ENCODE data around the gene NF1. TPM values are rescaled to one million over a fixed set of nuclear protein-coding genes. Genes with fewer than 3 reads are reported as not detected.

Gene NF1
- total and polyA plus RNA-seq, 2 of the 13 experiments (the other 11 are each of a cell fraction or from before 2014, with no cell fraction given): 21.5 to 26.5 TPM

DNA sequence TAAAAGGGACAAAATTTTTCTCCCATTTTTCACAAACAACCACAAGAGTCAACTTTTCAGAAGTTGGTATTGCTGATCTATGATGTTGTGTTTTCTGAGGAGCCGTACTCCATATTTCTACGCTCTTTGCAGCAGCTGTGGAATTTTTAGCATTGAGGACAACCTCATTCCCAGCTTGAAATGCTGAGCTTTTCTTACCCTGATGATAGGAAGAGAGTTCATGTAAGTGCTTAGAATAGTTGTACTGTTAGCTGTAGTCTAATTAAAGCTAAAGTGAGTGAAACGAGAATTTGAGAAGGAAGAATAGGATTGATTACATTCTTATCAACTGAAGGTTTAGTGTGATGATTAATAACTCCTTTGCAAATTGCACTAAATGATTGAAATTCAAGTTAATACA, 72.3 kb downstream of the NF1 start (continued):
- no peak for TF ChIP-seq CAMTA2 (CRISPR knock-in tag; IDR thresholded peaks at IDR 0.05; ENCODE audit: borderline replicate concordance)
- TF ChIP-seq EEA1 (CRISPR knock-in tag; IDR thresholded peaks at IDR 0.05; ENCODE audit: borderline replicate concordance): no peak
- no peak for TF ChIP-seq GATAD1 (CRISPR knock-in tag; IDR thresholded peaks at IDR 0.05)

DNA sequence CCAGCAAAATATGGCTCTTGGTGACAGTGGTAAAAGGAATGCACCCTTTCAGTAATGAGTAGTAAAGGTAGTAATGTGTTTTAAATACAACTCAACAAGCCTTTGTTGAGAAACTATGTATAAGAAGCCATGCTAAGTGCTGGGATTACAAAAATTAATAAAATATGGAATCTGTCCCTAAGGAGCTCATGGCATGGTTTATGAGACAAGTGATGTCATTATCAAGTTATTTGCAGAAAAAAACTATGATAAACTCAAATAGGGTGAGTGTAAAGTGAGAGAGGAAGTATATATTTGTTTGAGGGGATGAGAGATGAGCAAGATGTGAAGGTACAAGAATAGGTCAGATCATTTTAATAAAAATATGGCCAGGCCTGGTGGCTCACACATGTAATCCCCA, 76.9 kb downstream of the NF1 start:
- DNase-seq (ENCODE audit: low spot score) (no peak), ATAC-seq (no peak), FAIRE-seq (no peak)
- Histone ChIP-seq H3K36me3 (replicated peaks in 1 of 2; ENCODE audit: control insufficient read depth in 1 of 2, insufficient read depth in 2 of 2, low read length in 2 of 2) (no peaks in the 10 kb centered on the region; a peak in 1 of 5 replicates), H4K20me1 (ENCODE audit: insufficient read depth, low read length) (no peaks in the 10 kb centered on the region), H3K27ac (ENCODE audit: extremely low read length, insufficient read depth, low read length) (no peak overlapping the region), H3K4me3 (replicated peaks in 1 of 3; ENCODE audit: insufficient read depth in 1 of 3, low read depth in 2 of 3, low read length in 3 of 3) (no peak overlapping the region), H2AFZ (ENCODE audit: low read length) (no peak overlapping the region), H3K27me3 (ENCODE audit: control insufficient read depth in 1 of 2, insufficient read depth in 2 of 2, low read length in 2 of 2) (no peaks in the 10 kb centered on the region), H3K9ac (ENCODE audit: insufficient read depth, low read depth, low read length) (no peak overlapping the region), H3K4me2 (ENCODE audit: low read depth, low read length) (no peak overlapping the region), H3K4me1 (ENCODE audit: insufficient read depth, low read length) (no peaks in the 10 kb centered on the region), H3K79me2 (ENCODE audit: insufficient read depth, low read length) (no peaks in the 10 kb centered on the region), H3K9me3 (ENCODE audit: low read length) (no peaks in the 10 kb centered on the region)
- intact Hi-C loops (cut with micrococcal nuclease; ENCODE audit: unreplicated experiment): no loop called here
- CTCF ChIA-PET (ENCODE audit: low intra/inter-chr PET ratio, low total read pairs): no interaction called here
- BruUV-seq (replicated peaks): no TSS peak
- POLR2A ChIA-PET: no interaction called here
- TF ChIP-seq FOXP1 (IDR thresholded peaks at IDR 0.05) (no peak), FOXP1 (CRISPR knock-in tag; IDR thresholded peaks at IDR 0.05) (no peak), FOXK1 (CRISPR knock-in tag; IDR thresholded peaks at IDR 0.05; ENCODE audit: borderline replicate concordance, low read depth) (no peak), ZBTB42 (CRISPR knock-in tag; IDR thresholded peaks at IDR 0.05) (no peak), JARID2 (CRISPR knock-in tag; IDR thresholded peaks at IDR 0.05; ENCODE audit: insufficient replicate concordance) (no peak), CREM (IDR thresholded peaks at IDR 0.05) (no peak), CREM (CRISPR knock-in tag; IDR thresholded peaks at IDR 0.05) (no peak), SMAD9 (CRISPR knock-in tag; IDR thresholded peaks at IDR 0.05) (no peak), TP53 (CRISPR knock-in tag; conservative IDR thresholded peaks at IDR 0.05) (no peak), ZNF326 (CRISPR knock-in tag; IDR thresholded peaks at IDR 0.05; ENCODE audit: borderline replicate concordance) (no peak)
- TF ChIP-seq, protein P1, sequence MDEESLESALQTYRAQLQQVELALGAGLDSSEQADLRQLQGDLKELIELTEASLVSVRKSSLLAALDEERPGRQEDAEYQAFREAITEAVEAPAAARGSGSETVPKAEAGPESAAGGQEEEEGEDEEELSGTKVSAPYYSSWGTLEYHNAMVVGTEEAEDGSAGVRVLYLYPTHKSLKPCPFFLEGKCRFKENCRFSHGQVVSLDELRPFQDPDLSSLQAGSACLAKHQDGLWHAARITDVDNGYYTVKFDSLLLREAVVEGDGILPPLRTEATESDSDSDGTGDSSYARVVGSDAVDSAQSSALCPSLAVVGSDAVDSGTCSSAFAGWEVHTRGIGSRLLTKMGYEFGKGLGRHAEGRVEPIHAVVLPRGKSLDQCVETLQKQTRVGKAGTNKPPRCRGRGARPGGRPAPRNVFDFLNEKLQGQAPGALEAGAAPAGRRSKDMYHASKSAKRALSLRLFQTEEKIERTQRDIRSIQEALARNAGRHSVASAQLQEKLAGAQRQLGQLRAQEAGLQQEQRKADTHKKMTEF (CRISPR knock-in tag; IDR thresholded peaks at IDR 0.05): no peak
- TF ChIP-seq, protein P2, sequence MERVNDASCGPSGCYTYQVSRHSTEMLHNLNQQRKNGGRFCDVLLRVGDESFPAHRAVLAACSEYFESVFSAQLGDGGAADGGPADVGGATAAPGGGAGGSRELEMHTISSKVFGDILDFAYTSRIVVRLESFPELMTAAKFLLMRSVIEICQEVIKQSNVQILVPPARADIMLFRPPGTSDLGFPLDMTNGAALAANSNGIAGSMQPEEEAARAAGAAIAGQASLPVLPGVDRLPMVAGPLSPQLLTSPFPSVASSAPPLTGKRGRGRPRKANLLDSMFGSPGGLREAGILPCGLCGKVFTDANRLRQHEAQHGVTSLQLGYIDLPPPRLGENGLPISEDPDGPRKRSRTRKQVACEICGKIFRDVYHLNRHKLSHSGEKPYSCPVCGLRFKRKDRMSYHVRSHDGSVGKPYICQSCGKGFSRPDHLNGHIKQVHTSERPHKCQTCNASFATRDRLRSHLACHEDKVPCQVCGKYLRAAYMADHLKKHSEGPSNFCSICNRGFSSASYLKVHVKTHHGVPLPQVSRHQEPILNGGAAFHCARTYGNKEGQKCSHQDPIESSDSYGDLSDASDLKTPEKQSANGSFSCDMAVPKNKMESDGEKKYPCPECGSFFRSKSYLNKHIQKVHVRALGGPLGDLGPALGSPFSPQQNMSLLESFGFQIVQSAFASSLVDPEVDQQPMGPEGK (CRISPR knock-in tag; IDR thresholded peaks at IDR 0.05): no peak
- in situ Hi-C loops (cut with HindIII; ENCODE audit: extremely low pct_ligation_motif_present, low pct_unique_long_range_greater_than_20kb): no loop called here
